Mesenchymal stem cell (in vitro differentiated cells and primary cell): Measurements from ENCODE around the gene EVX2.

Experiments used
- DNase-seq: peaks from one replicate; pipeline ENCODE4 v3.0.0-alpha.2; 2013
- H2AFZ ChIP-seq: one replicate; pipeline ENCODE4 v1.6.1; 2013; ENCODE audit warnings: low read depth, mild to moderate bottlenecking, control low read depth, inconsistent platforms, low read length, moderate library complexity
- H2AK5ac ChIP-seq: 2 replicates; pipeline ENCODE4 v1.6.1; 2013; ENCODE audit warnings: low read length, moderate library complexity, mild to moderate bottlenecking, inconsistent platforms; ENCODE audit not compliant: severe bottlenecking
- H2BK120ac ChIP-seq: one replicate; pipeline ENCODE4 v1.6.1; 2013; ENCODE audit warnings: low read depth, mild to moderate bottlenecking, inconsistent platforms, low read length, moderate library complexity
- H2BK12ac ChIP-seq, 2 experiments: one replicate each; pipeline ENCODE4 v1.6.1; 2013; ENCODE audit warnings: inconsistent platforms in 2 of 2, low read length in 2 of 2, mild to moderate bottlenecking in 2 of 2, moderate library complexity in 2 of 2, control low read depth in 1 of 2
- H2BK15ac ChIP-seq: one replicate; pipeline ENCODE4 v1.6.1; 2013; ENCODE audit warnings: mild to moderate bottlenecking, low read depth, inconsistent platforms; ENCODE audit not compliant: poor library complexity, severe bottlenecking
- H2BK5ac ChIP-seq: 2 replicates; pipeline ENCODE4 v1.6.1; 2013; ENCODE audit warnings: low read depth, mild to moderate bottlenecking, low read length, control low read depth, inconsistent platforms; ENCODE audit not compliant: poor library complexity, severe bottlenecking
- H3K14ac ChIP-seq, 2 experiments: one replicate each; pipeline ENCODE4 v1.6.1; 2013; ENCODE audit warnings: inconsistent platforms in 2 of 2, low read length in 2 of 2, control low read depth in 1 of 2, mild to moderate bottlenecking in 1 of 2, moderate library complexity in 1 of 2
- H3K18ac ChIP-seq, 2 experiments: one replicate each; pipeline ENCODE4 v1.6.1; 2013; ENCODE audit warnings: inconsistent platforms in 2 of 2, low read length in 2 of 2, control low read depth in 1 of 2, low read depth in 1 of 2, mild to moderate bottlenecking in 1 of 2
- H3K23ac ChIP-seq, 2 experiments: one replicate each; pipeline ENCODE4 v1.6.1; 2013; ENCODE audit warnings: inconsistent platforms in 2 of 2, low read length in 2 of 2, mild to moderate bottlenecking in 2 of 2, moderate library complexity in 2 of 2, control low read depth in 1 of 2
- H3K27ac ChIP-seq: 2 replicates; pipeline ENCODE4 v1.5.1; 2013; ENCODE audit warnings: mild to moderate bottlenecking, moderate library complexity, low read length, control low read depth, inconsistent platforms; ENCODE audit not compliant: poor library complexity, severe bottlenecking
- H3K27me3 ChIP-seq, 2 experiments: 2 replicates each; pipeline versions ENCODE4 v1.6.1 to v1.7.0; 2013; ENCODE audit warnings: low read length in 2 of 2, mild to moderate bottlenecking in 2 of 2, moderate library complexity in 2 of 2, control low read depth in 1 of 2, inconsistent platforms in 1 of 2; ENCODE audit not compliant: control insufficient read depth in 1 of 2, insufficient read depth in 1 of 2
- H3K36me3 ChIP-seq, 2 experiments: 2 replicates each; pipeline versions ENCODE4 v1.6.1 to v1.7.0; 2013; ENCODE audit warnings: low read length in 2 of 2, control low read depth in 1 of 2, inconsistent platforms in 1 of 2, low read depth in 1 of 2, mild to moderate bottlenecking in 1 of 2; ENCODE audit not compliant: insufficient read depth in 2 of 2, control insufficient read depth in 1 of 2
- H3K4ac ChIP-seq, 2 experiments: one replicate each; pipeline ENCODE4 v1.6.1; 2013; ENCODE audit warnings: inconsistent platforms in 2 of 2, low read length in 2 of 2, mild to moderate bottlenecking in 2 of 2, moderate library complexity in 2 of 2, control low read depth in 1 of 2, low read depth in 1 of 2
- H3K4me1 ChIP-seq: 2 replicates; pipeline ENCODE4 v1.6.1; 2013; ENCODE audit warnings: low read depth, low read length, control low read depth; ENCODE audit not compliant: control insufficient read depth, insufficient read depth
- H3K4me2 ChIP-seq: 2 replicates; pipeline ENCODE4 v1.6.1; 2013; ENCODE audit warnings: low read length, mild to moderate bottlenecking, inconsistent platforms; ENCODE audit not compliant: poor library complexity, severe bottlenecking
- H3K4me3 ChIP-seq, 2 experiments: 2 replicates each; pipeline versions ENCODE4 v1.5.1 to v1.7.0; 2013; ENCODE audit warnings: low read length in 2 of 2, mild to moderate bottlenecking in 2 of 2, control low read depth in 1 of 2, low read depth in 1 of 2; ENCODE audit not compliant: insufficient read depth in 1 of 2
- H3K79me1 ChIP-seq: replicated peaks from 2 replicates; pipeline ENCODE4 v1.6.1; 2013; ENCODE audit warnings: mild to moderate bottlenecking, control low read depth, low read length, inconsistent platforms; ENCODE audit not compliant: poor library complexity, severe bottlenecking
- H3K9ac ChIP-seq: 2 replicates; pipeline ENCODE4 v1.7.0; 2013; ENCODE audit warnings: mild to moderate bottlenecking, low read length, moderate library complexity
- H3K9me3 ChIP-seq: 2 replicates; pipeline ENCODE4 v1.7.0; 2013; ENCODE audit warnings: mild to moderate bottlenecking, low read length; ENCODE audit not compliant: control insufficient read depth
- H4K8ac ChIP-seq: one replicate; pipeline ENCODE4 v1.6.1; 2013; ENCODE audit warnings: inconsistent platforms, mild to moderate bottlenecking, low read length, moderate library complexity
- H4K91ac ChIP-seq: one replicate; pipeline ENCODE4 v1.6.1; 2013; ENCODE audit warnings: mild to moderate bottlenecking, low read length, inconsistent platforms
- WGBS: methylation state at CpG from one replicate; pipeline ENCODE4 v1.1.7; 2013; ENCODE audit warnings: mixed read lengths; 5-methylcytosine and 5-hydroxymethylcytosine counted together

The EVX2 gene

GRCh38 chr2:176087330-176088047, 3.7 kb upstream of the EVX2 start:
- Histone ChIP-seq H2BK120ac (no peak overlapping the region), H4K91ac (no peak overlapping the region), H3K27me3 (peaks cover 96 to 98% of the 10 kb centered on the region in 2 experiments), H4K8ac (no peak overlapping the region), H3K9ac (no peak overlapping the region), H3K4me3 (peak overlapping the region in 1 of 2 experiments; percentile 70), H2AFZ (no peak overlapping the region), H3K36me3 (no peaks in the 10 kb centered on the region), H2BK5ac (no peak overlapping the region), H3K4me2 (no peak overlapping the region), H3K27ac (no peak overlapping the region), H3K9me3 (no peaks in the 10 kb centered on the region), H3K23ac (peak overlapping the region in 1 of 2 experiments; percentile 89), H3K14ac (peak overlapping the region in 1 of 2 experiments; percentile 41), H2BK12ac (no peak overlapping the region), H3K79me1 (no peaks in the 10 kb centered on the region), H3K4ac (no peak overlapping the region), H2BK15ac (no peak overlapping the region), H3K18ac (no peak overlapping the region), H3K4me1 (peaks cover 22% of the 10 kb centered on the region), H2AK5ac (no peak overlapping the region)
- 21% methylated on average over 27 of the region's 29 CpGs for whole genome bisulfite sequencing
- no peak for DNase-seq

GRCh38 chr2:176085861-176086771, 2.4 kb upstream of the EVX2 start:
- H2AFZ ChIP-seq, result no peak overlapping the region
- H2BK120ac ChIP-seq, result no peak overlapping the region
- under 1% methylated on average over 43 of the region's 46 CpGs for WGBS
- H3K9me3 ChIP-seq, result no peaks in the 10 kb centered on the region
- H3K18ac ChIP-seq, result no peak overlapping the region
- H3K4ac ChIP-seq, result no peak overlapping the region
- H3K27me3 ChIP-seq, result peaks cover 98 to 100% of the 10 kb centered on the region in 2 experiments
- H2BK5ac ChIP-seq, result no peak overlapping the region
- H3K14ac ChIP-seq, result no peak overlapping the region
- no peak overlapping the region for H3K9ac ChIP-seq
- H3K4me1 ChIP-seq, result peaks cover 26% of the 10 kb centered on the region
- no peak overlapping the region for H3K27ac ChIP-seq
- no peak overlapping the region for H2BK15ac ChIP-seq
- peak overlapping the region in 1 of 2 experiments; percentile 66 for H3K23ac ChIP-seq
- H4K91ac ChIP-seq, result no peak overlapping the region
- H3K36me3 ChIP-seq, result peaks cover 0 to 3% of the 10 kb centered on the region in 2 experiments
- H4K8ac ChIP-seq, result no peak overlapping the region
- H3K79me1 ChIP-seq, result no peaks in the 10 kb centered on the region
- no peak for DNase-seq
- no peak overlapping the region for H2BK12ac ChIP-seq
- no peak overlapping the region for H2AK5ac ChIP-seq
- peak overlapping the region in 1 of 2 experiments; percentile 37 for H3K4me3 ChIP-seq
- no peak overlapping the region for H3K4me2 ChIP-seq

GRCh38 chr2:176085120-176085788, 1.5 kb upstream of the EVX2 start:
- no peak overlapping the region for H2AK5ac ChIP-seq
- peaks cover 30% of the 10 kb centered on the region for H3K4me1 ChIP-seq
- no peak overlapping the region for H3K23ac ChIP-seq
- H4K8ac ChIP-seq, result no peak overlapping the region
- H2BK15ac ChIP-seq, result no peak overlapping the region
- no peak for DNase-seq
- peaks cover 0 to 3% of the 10 kb centered on the region in 2 experiments for H3K36me3 ChIP-seq
- no peak overlapping the region for H3K4me3 ChIP-seq
- no peak overlapping the region for H4K91ac ChIP-seq
- H2BK5ac ChIP-seq, result no peak overlapping the region
- no peak overlapping the region for H3K18ac ChIP-seq
- H3K14ac ChIP-seq, result no peak overlapping the region
- H3K4ac ChIP-seq, result no peak overlapping the region
- H3K27me3 ChIP-seq, result peaks cover 99 to 100% of the 10 kb centered on the region in 2 experiments
- H3K9ac ChIP-seq, result no peak overlapping the region
- no peak overlapping the region for H2BK12ac ChIP-seq
- H3K4me2 ChIP-seq, result no peak overlapping the region
- no peak overlapping the region for H2AFZ ChIP-seq
- no peak overlapping the region for H2BK120ac ChIP-seq
- H3K27ac ChIP-seq, result no peak overlapping the region
- WGBS, result 1% methylated on average over 29 of the region's 40 CpGs
- H3K9me3 ChIP-seq, result no peaks in the 10 kb centered on the region
- no peaks in the 10 kb centered on the region for H3K79me1 ChIP-seq
